HepG2 (cell line): ENCODE measurements around the gene DBN1. TPM values are rescaled to one million over a fixed set of nuclear protein-coding genes. Genes with fewer than 3 reads are reported as not detected.

ENCODE experiments used
- ATAC-seq: fragments of 200-7000 bp; cut with Tn5 transposase; 3 replicates; pipeline ENCODE4 v1.9.1; 2020; ENCODE audit warnings: mild to moderate bottlenecking, moderate library complexity
- BruUV-seq: library from RNA; stranded (reverse); fragments of 400-500 nt; replicated peaks from 2 replicates; lab custom pipeline; 2021; lab: Mats Ljungman, UMichigan
- CTCF ChIA-PET: fragments of 300-600 bp; formaldehyde crosslinking; extraction: SDS; loops from one replicate; lab custom pipeline; 2021; ENCODE audit warnings: low total read pairs, inconsistent platforms, low intra/inter-chr PET ratio; lab: Yijun Ruan, JAX
- POLR2A ChIA-PET: fragments of 350-600 bp; sonication (Branson Sonifier 250); formaldehyde crosslinking; loops from one replicate; lab custom pipeline; 2020; ENCODE audit warnings: antibody characterized with exemption, inconsistent platforms; lab: Yijun Ruan, JAX
- DNase-seq: peaks from one replicate; pipeline ENCODE4 v3.0.0-alpha.2; 2015; ENCODE audit warnings: low spot score
- FAIRE-seq: peaks from 3 replicates; lab custom pipeline; 2011; peaks lifted over from hg19 to GRCh38; lab: Jason Lieb, UNC
- H2AFZ ChIP-seq: one replicate; pipeline ENCODE4 v1.6.1; 2011; ENCODE audit warnings: low read length, inconsistent platforms
- H3K27ac ChIP-seq: fragments of 300-600 bp; 3 replicates; pipeline ENCODE4 v1.8.0; 2011; ENCODE audit warnings: mixed run types, mild to moderate bottlenecking, mixed read lengths, low read length, inconsistent platforms; ENCODE audit not compliant: insufficient read depth; ENCODE audit errors: extremely low read length
- H3K27me3 ChIP-seq, 2 experiments: fragments of 200-600 bp in 1 of 2; 2 replicates in 1 of 2; 3 replicates in 1 of 2; pipeline versions ENCODE4 v1.6.0 to v1.8.0; 2011; ENCODE audit warnings: low read length in 2 of 2, mild to moderate bottlenecking in 2 of 2, moderate library complexity in 2 of 2, inconsistent platforms in 1 of 2; ENCODE audit not compliant: insufficient read depth in 2 of 2, control insufficient read depth in 1 of 2
- H3K36me3 ChIP-seq, 2 experiments: fragments of 200-600 bp in 1 of 2; replicated peaks in 1 of 2; 2 replicates in 1 of 2; 3 replicates in 1 of 2; pipeline versions ENCODE4 v1.5.1 to v1.8.0; 2011; ENCODE audit warnings: low read length in 2 of 2, inconsistent platforms in 1 of 2; ENCODE audit not compliant: insufficient read depth in 2 of 2, control insufficient read depth in 1 of 2
- H3K4me1 ChIP-seq: 2 replicates; pipeline ENCODE4 v1.5.1; 2012; ENCODE audit warnings: low read length, inconsistent platforms; ENCODE audit not compliant: insufficient read depth
- H3K4me2 ChIP-seq: 2 replicates; pipeline ENCODE4 v1.6.0; 2011; ENCODE audit warnings: low read depth, low read length, inconsistent platforms
- H3K4me3 ChIP-seq, 3 experiments: fragments of 200-600 bp in 1 of 3; sonication (generic), shearing (Covaris generic) in 1 of 3; replicated peaks in 1 of 3; 2 replicates each; pipeline ENCODE4 v1.5.1; 2011 to 2016; ENCODE audit warnings: low read length in 3 of 3, inconsistent platforms in 2 of 3, low read depth in 2 of 3, mild to moderate bottlenecking in 2 of 3, control low read depth in 1 of 3, mixed read lengths in 1 of 3; ENCODE audit not compliant: insufficient read depth in 1 of 3
- H3K79me2 ChIP-seq: one replicate; pipeline ENCODE4 v1.6.1; 2011; ENCODE audit warnings: low read length, inconsistent platforms; ENCODE audit not compliant: insufficient read depth
- H3K9ac ChIP-seq: 2 replicates; pipeline ENCODE4 v1.6.0; 2011; ENCODE audit warnings: mild to moderate bottlenecking, low read depth, low read length, inconsistent platforms; ENCODE audit not compliant: insufficient read depth
- H3K9me3 ChIP-seq: 2 replicates; pipeline ENCODE4 v1.5.1; 2012; ENCODE audit warnings: mild to moderate bottlenecking, low read length
- H4K20me1 ChIP-seq: 2 replicates; pipeline ENCODE4 v1.6.0; 2011; ENCODE audit warnings: inconsistent platforms, mild to moderate bottlenecking, low read length, moderate library complexity; ENCODE audit not compliant: insufficient read depth
- CTCF ChIP-seq: sonication (generic); formaldehyde crosslinking; IDR thresholded peaks from 2 replicates; pipeline ENCODE4 v1.5.0; 2020; ENCODE audit warnings: mild to moderate bottlenecking, missing genetic modification reagents, moderate library complexity
- EEA1 ChIP-seq: sonication (generic); formaldehyde crosslinking; IDR thresholded peaks from 2 replicates; pipeline ENCODE4 v1.5.1; 2020; ENCODE audit warnings: mild to moderate bottlenecking, missing genetic modification reagents, borderline replicate concordance
- PATZ1 ChIP-seq: sonication (generic); formaldehyde crosslinking; IDR thresholded peaks from 2 replicates; pipeline ENCODE4 v1.4.0; 2020; ENCODE audit warnings: missing genetic modification reagents
- RBFOX2 ChIP-seq: fragments of 200-400 bp; formaldehyde crosslinking; IDR thresholded peaks from 2 replicates; pipeline ENCODE4 v1.6.1; 2017; ENCODE audit warnings: low read depth, mild to moderate bottlenecking, low read length
- SIX4 ChIP-seq: sonication (generic); formaldehyde crosslinking; IDR thresholded peaks from 2 replicates; pipeline ENCODE4 v1.4.0; 2020; ENCODE audit warnings: missing genetic modification reagents
- TBX2 ChIP-seq: sonication (generic); formaldehyde crosslinking; IDR thresholded peaks from 2 replicates; pipeline ENCODE4 v1.5.0; 2020; ENCODE audit warnings: missing genetic modification reagents, mild to moderate bottlenecking, borderline replicate concordance
- ZBTB33 ChIP-seq: sonication (generic); formaldehyde crosslinking; IDR thresholded peaks from 2 replicates; pipeline ENCODE4 v1.4.0; 2020; ENCODE audit warnings: missing genetic modification reagents
- ZBTB7B ChIP-seq: sonication (generic); formaldehyde crosslinking; IDR thresholded peaks from 2 replicates; pipeline ENCODE4 v1.4.0; 2020; ENCODE audit warnings: missing genetic modification reagents
- ZC3H13 ChIP-seq: sonication (generic); formaldehyde crosslinking; IDR thresholded peaks from 2 replicates; pipeline ENCODE4 v1.8.1; 2023; ENCODE audit warnings: mild to moderate bottlenecking, missing genetic modification reagents, moderate library complexity
- ZNF296 ChIP-seq: sonication (generic); formaldehyde crosslinking; conservative IDR thresholded peaks from 2 replicates; pipeline ENCODE4 v1.5.0; 2020; ENCODE audit warnings: mild to moderate bottlenecking, missing genetic modification reagents
- ZNF576 ChIP-seq: sonication (generic); formaldehyde crosslinking; IDR thresholded peaks from 2 replicates; pipeline ENCODE4 v1.4.0; 2020; ENCODE audit warnings: mild to moderate bottlenecking, missing genetic modification reagents
- ZNF776 ChIP-seq: sonication (generic); formaldehyde crosslinking; IDR thresholded peaks from 2 replicates; pipeline ENCODE4 v1.4.0; 2020; ENCODE audit warnings: mild to moderate bottlenecking, missing genetic modification reagents
- WGBS: methylation state at CpG from one replicate; pipeline ENCODE4 v1.1.6; 2017; ENCODE audit warnings: low lambda C conversion rate; 5-methylcytosine and 5-hydroxymethylcytosine counted together
- in situ Hi-C: cut with HindIII; loops from 2 replicates; pipeline ENCODE4 v1.10.0; 2017; ENCODE audit warnings: low pct_unique_long_range_greater_than_20kb; ENCODE audit not compliant: extremely low pct_ligation_motif_present
- intact Hi-C: fragments of 100-400 bp; cut with micrococcal nuclease; formaldehyde crosslinking; loops from one replicate; pipeline ENCODE4 v1.10.0; 2022; ENCODE audit not compliant: unreplicated experiment
- polyA plus RNA-seq, 8 experiments: library from polyadenylated mRNA; depleted of rRNA in 3 of 8; stranded (reverse) in 7 of 8; unstranded in 1 of 8; fragments of >200 nt; fragmentation: Illumina TruSeq in 4 of 8; extraction: Trizol in 4 of 8; gene quantifications; 2 replicates each; pipeline versions ENCODE4 v1.2.1 to v1.2.3, GENCODE V29; 2011 to 2016; ENCODE audit warnings: low read depth in 4 of 8, missing spikeins in 1 of 8, mixed read lengths in 1 of 8; ENCODE audit not compliant: insufficient read depth in 1 of 8
- total RNA-seq, 5 experiments: library from RNA; depleted of rRNA; stranded (reverse); fragments of >200 nt; fragmentation: Illumina TruSeq; extraction: Trizol; gene quantifications; 2 replicates each; pipeline ENCODE4 v1.2.3, GENCODE V29; 2016; ENCODE audit warnings: low read depth in 1 of 5

DBN1 gene
- total and polyA plus RNA-seq, 2 of the 13 experiments (the other 11 are each of a cell fraction or from before 2014, with no cell fraction given), result 27.0 to 37.3 TPM

- TF ChIP-seq PATZ1 (CRISPR knock-in tag) (no peak), RBFOX2 (peak; percentile 58; the same call in 1 of the 2 replicates), ZNF776 (CRISPR knock-in tag) (no peak), EEA1 (CRISPR knock-in tag) (no peak)
Observed at GRCh38 chr5:177489119-177489716, 15.8 kb upstream of the DBN1 start (continued).

GRCh38 chr5:177487975-177488374 is 14.5 kb upstream of the DBN1 start:
- intact Hi-C loops, result no loop called here
- no TSS peak for BruUV-seq
- CTCF ChIA-PET, result interaction anchor here (0.6 to 1.1 kb wide), 2 partner anchors 13 to 15 kb away, joined by 4 to 5 read pairs; no protein-coding TSS in a partner anchor

More at GRCh38 chr5:177487975-177488374, 14.5 kb upstream of the DBN1 start:
- Histone ChIP-seq H2AFZ (no peak overlapping the region), H4K20me1 (no peaks in the 10 kb centered on the region), H3K4me2 (no peak overlapping the region), H3K36me3 (peaks cover 15 to 18% of the 10 kb centered on the region in 2 experiments; a peak in 4 of 5 replicates), H3K4me1 (no peaks in the 10 kb centered on the region), H3K4me3 (no peak overlapping the region), H3K27me3 (no peaks in the 10 kb centered on the region), H3K9me3 (no peaks in the 10 kb centered on the region), H3K27ac (no peak overlapping the region), H3K79me2 (no peaks in the 10 kb centered on the region), H3K9ac (no peak overlapping the region)
- no peak for TF ChIP-seq ZNF576 (CRISPR knock-in tag)
- TF ChIP-seq ZBTB33 (CRISPR knock-in tag), result peak; percentile 79
- no peak for TF ChIP-seq ZBTB7B (CRISPR knock-in tag)
- TF ChIP-seq ZC3H13 (CRISPR knock-in tag), result no peak
- TF ChIP-seq SIX4 (CRISPR knock-in tag), result no peak
- no peak for TF ChIP-seq TBX2 (CRISPR knock-in tag)
- no peak for TF ChIP-seq ZNF296 (CRISPR knock-in tag)
- TF ChIP-seq CTCF (CRISPR knock-in tag), result peak; percentile 44
- no peak for ATAC-seq
- in situ Hi-C loops, result no loop called here
- FAIRE-seq, result no peak
- WGBS, result 97% methylated on average over 15 of the region's 15 CpGs
- DNase-seq, result no peak
- POLR2A ChIA-PET, result no interaction called here
